Fibroblast of skin of right quadriceps (primary cell): Measurements from ENCODE around the gene KDM3A.
"Not testable (repeated sequence)": the region's sequence is repeated elsewhere in the genome, so short reads cannot be mapped to it uniquely, and the experiment has no call there.

ENCODE experiments used
- DNase-seq: peaks from one replicate; pipeline ENCODE4 v3.0.0-alpha.2; 2013

KDM3A gene

GRCh38 chr2:86484385-86484784 lies 43.2 kb downstream of the KDM3A start:
- no peak for DNase-seq

GRCh38 chr2:86485103-86485502 lies 43.9 kb downstream of the KDM3A start:
- no peak for DNase-seq

GRCh38 chr2:86485802-86486201 lies 44.6 kb downstream of the KDM3A start:
- no peak for DNase-seq

DNA sequence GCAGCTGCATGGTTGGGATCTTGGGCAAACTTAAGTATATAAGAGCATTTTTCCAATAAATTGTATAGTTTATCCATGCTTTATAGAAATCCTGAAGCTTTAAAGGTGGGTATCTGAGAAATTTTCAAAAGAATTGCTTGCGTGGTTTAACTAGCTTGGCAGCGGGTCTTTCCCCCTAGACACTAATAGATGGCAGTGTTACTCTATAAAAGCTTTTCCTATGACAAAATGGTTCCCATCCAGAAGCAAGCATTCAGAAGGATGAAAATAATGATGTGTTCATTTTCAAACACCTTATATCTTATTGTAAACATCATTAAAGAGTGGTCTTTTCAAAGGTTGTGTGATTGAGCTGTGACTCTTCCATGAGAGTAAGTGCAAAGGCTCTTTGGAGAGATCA lies 45.9 kb downstream of the KDM3A start:
- no peak for DNase-seq

DNA sequence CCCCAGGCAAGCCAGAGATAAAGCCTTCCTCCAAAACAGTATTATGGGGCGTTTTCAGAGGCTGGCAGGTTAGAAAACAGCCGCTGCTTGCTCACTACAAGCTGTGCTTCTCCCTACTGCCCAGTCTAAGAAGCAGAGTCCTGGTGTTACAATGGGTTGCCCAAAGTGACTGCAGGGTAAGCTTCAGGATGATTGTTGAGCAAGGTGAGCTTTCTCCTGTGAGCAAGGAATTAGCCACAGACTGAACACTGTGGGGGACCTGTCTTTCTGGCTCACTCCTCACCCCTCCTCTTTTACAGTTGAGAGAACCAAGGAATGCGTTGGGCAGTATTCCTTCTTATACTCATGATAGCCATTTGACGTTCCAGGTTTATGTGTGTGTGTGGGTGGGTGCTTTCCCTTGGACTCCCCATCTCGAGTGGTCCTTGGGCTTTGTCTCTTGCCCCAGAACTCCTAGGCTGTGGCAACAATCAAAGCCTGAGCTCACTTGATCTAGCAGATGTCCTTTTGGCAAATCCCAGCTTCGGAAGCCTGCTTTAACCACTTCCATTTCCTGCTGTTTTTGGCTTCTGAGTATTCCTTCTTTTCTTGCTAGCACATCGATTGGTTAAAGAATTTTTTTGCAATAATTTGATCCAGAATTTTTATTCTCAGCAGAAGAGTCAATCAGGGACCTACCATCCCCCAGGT lies 47.5 kb downstream of the KDM3A start:
- no peak for DNase-seq

DNA sequence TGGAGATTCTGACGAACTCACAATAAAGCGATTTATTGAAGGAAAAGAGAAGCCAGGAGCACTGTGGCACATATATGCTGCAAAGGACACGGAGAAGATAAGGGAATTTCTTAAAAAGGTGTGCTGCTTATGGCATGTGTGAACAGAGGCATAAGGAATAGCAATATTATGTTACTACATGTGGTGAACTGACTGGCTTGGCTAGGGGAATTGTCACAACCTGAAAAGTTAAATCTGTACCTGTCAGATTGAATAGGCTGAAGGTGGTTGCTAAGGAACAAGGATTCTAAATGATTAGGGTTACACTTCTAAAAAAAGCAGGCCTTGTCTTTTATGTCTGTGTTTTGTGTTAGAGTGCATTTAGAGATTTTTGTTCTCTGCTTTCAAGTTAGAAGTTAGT lies 48.4 kb downstream of the KDM3A start:
- no peak for DNase-seq

DNA sequence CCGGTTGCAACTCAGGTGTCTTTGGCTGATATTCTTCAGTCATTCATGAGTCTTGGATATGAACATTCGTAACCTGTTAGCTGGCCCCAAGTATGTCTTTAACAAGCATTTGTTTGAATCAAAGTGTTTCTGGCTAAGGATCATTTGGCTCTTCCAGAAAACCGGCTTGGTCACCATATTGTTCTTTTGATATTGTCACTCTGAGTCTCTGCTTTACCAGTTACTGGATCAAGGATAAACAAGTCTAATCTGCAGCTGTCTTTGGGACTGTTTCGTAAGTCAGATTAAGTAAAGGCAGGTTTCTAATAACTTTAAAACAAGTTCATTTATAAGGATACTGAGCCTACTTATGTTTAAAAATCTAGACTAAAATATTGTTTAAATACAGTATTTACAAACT lies 49.1 kb downstream of the KDM3A start:
- DNase-seq = no peak

DNA sequence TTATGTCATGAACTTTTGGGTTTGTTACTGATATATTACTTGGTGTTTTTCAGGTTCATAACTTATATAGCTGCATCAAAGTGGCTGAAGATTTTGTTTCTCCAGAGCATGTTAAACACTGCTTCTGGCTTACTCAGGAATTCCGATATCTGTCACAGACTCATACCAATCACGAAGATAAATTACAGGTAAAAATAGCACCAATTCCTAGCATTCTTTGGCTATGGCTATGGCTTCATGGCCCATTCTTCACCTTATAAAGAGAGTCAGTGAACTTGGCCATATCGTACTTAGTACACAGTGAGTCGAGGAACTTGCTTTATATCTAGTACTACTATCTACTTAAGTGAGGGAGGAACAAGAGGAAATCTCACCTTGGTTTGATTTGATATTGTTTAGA lies 49.9 kb downstream of the KDM3A start:
- DNase-seq = no peak

DNA sequence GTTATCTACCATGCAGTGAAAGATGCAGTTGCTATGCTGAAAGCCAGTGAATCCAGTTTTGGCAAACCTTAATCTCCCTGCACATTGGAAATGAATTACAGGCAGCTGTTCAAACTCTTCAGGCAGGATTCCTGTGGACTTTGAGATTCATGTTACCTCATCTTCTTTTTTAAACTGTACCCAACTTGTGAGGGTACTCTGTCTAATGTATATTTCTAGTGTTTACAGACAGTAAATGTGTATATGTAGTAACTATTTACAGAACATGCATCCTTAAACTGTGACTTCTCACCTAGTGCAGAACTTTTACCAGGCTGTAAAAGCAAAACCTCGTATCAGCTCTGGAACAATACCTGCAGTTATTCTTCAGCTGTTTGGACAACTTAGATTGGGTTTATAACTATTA lies 50.9 kb downstream of the KDM3A start:
- no peak for DNase-seq

GRCh38 chr2:86496391-86496790 lies 55.2 kb downstream of the KDM3A start:
- DNase-seq = not testable (repeated sequence)

DNA sequence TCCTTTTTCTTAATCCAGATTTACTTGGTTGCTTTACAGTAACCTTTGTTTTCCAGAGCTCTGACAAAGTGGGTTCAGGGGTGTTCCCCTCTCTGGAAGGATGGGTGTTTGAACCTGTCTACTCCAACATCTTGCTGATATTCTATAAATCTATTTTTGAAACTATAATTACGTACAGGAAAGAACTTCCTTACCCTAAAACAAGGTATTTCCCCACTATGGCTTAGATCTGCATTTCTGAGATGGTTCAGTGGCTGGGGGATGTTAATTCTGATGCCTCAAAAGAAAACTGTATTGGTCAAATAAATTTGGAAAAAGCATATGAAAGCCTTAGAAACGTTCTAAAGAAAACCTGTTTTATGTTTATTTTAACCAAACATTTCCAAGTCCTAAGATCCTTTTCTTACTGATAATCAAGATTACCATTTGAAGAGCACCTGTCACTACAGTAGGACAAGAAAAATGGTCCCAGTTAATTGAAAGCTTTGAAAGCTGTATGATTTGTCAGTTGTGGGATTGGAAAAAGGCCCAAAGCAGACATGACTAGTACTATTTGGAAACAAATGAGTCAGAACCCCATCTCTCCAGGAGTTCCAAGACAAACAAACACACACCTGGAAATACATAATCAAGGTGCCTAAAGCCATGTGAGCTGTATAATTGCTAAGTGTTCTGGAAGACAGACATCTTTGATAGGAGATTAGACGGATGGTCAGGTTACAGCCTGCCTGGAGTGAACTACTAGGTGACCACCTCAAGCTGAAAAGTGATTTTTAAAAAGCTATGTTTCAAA lies 57.5 kb downstream of the KDM3A start:
- no peak for DNase-seq

DNA sequence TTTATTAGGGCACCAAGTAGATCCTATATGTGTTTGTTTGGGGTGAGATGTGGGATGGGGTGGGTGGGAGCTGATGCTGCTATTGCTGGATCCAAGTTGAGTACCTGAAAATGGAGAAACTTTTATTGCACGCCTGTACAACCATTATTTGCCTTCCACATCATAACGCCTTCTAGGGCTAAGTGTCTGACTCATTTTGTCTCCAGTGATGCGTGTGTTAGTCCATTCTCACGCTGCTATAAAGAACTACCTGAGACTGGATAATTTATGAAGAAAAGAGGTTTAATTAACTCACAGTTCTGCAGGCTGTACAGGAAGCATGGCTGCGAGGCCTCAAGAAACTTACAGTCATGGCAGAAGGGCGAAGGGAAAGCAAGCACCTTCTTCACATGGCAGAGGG lies 58.2 kb downstream of the KDM3A start:
- no peak for DNase-seq

DNA sequence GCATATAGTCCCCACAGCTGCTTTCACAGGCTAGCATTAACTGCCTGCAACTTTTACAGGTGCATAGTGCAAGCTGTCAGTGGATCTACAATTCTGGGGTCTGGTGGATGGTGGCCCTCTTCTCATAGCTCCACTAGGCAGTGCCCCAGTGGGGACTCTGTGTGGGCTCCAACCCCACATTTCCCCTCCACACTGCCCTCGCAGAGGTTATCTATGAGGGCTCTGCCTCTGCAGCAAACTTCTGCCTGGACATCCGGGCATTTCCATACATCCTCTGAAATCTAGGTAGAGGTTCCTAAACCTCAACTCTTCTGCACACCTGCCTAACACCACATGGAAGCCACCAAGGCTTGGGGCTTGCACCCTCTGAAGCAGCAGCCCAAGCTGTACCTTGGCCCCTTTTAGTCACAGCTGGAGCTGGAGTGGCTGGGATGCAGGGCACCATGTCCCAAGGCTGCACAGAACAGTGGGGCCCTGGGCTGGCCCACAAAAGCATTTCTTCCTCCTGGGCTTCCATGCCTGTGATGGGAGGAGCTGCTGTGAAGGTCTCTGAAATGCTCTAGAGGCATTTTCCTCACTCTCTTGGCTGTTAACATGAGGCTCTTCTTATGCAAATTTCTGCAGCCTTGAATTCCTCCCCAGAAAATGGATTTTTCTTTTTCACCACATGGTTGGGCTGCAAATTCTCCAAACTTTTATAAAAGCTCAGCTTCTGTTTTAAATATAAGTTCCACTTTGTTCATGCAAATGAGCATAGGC lies 59.3 kb downstream of the KDM3A start:
- no peak for DNase-seq

GRCh38 chr2:86507600-86507999 lies 66.4 kb downstream of the KDM3A start:
- DNase-seq = no peak

GRCh38 chr2:86510436-86510933 lies 69.3 kb downstream of the KDM3A start:
- DNase-seq = no peak

- DNase-seq = no peak
Measured at GRCh38 chr2:86512034-86512433, 70.9 kb downstream of the KDM3A start.

- no peak for DNase-seq
Measured at GRCh38 chr2:86512892-86513291, 71.7 kb downstream of the KDM3A start.

GRCh38 chr2:86513948-86514660 lies 72.9 kb downstream of the KDM3A start:
- no peak for DNase-seq

GRCh38 chr2:86518481-86518880 lies 77.3 kb downstream of the KDM3A start:
- no peak for DNase-seq

DNA sequence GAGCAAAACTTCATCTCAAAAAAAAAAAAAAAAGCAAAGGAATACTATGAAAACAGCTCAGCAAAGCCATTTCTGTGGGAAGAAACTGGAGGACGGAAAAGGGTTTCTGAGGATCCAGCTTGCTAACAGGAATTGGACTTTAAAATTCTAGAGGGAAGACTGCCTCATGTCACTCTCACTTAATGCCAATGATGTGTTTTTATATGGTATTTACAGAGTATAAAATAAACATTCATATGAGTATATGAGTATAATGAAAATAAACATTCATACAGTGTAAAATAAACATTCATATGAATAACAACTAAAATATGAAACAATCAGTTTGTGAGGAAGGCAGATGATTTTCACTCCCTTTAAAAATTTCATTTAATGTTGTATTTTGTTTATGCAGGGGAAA lies 78.2 kb downstream of the KDM3A start:
- no peak for DNase-seq

DNA sequence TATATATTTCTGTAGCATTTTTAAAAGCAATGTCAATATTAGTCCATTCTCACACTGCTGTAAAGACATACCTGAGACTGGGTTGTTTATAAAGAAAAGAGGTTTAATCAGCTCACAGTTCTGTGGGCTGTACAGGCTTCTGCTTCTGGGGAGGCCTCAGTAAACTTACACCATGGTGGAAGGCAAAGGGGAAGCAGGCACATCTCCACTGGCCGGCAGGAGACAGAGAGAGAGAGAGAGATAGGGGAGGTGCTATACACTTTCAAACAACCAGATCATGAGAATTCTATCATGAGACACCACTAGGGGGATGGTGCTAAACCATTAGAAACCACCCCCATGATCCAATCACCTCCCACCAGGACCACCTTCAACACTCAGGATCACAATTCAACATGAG lies 79.0 kb downstream of the KDM3A start:
- no peak for DNase-seq

GRCh38 chr2:86521922-86522321 lies 80.8 kb downstream of the KDM3A start:
- no peak for DNase-seq

DNA sequence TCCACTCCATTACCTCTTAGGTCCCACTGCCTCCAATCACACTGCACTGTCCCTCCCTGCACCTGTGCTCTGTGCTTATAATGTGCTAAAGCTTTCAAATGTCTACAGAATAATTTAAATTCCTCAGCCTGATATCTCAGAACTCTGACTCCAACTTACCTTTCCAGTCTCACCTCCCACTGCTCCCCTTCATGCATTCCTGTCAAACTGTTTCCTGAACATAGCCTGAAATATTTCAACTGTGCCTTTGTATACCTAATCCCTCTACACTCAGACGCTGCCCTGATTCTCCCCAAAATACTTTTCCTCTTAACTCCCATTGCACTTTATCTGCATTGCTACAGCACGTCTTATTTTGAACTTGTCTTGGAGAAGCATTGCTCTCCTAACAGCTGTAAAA lies 81.5 kb downstream of the KDM3A start:
- no peak for DNase-seq
